DOHH2 (cell line): ENCODE measurements around the gene CARD6.

Experiments
- H3F3A ChIP-seq: fragments of 200-600 bp; sonication (generic), shearing (Covaris generic); 2 replicates; pipeline ENCODE4 v1.6.0; 2016; ENCODE audit warnings: antibody characterized with exemption, mild to moderate bottlenecking; ENCODE audit not compliant: control insufficient read depth, insufficient read depth
- H3K27ac ChIP-seq: fragments of 200-600 bp; sonication (generic); 2 replicates; pipeline ENCODE4 v1.5.1; 2014; ENCODE audit warnings: low read depth, mild to moderate bottlenecking, low read length, moderate library complexity
- H3K27me3 ChIP-seq: fragments of 200-600 bp; sonication (generic); 2 replicates; pipeline ENCODE4 v1.6.1; 2014; ENCODE audit warnings: mild to moderate bottlenecking, low read length, mixed read lengths; ENCODE audit not compliant: control insufficient read depth
- H3K36me3 ChIP-seq: fragments of 200-600 bp; sonication (generic); 2 replicates; pipeline ENCODE4 v1.6.1; 2014; ENCODE audit warnings: mild to moderate bottlenecking, low read length, moderate library complexity, mixed read lengths; ENCODE audit not compliant: control insufficient read depth
- H3K4me1 ChIP-seq: fragments of 200-600 bp; sonication (generic); 2 replicates; pipeline ENCODE4 v1.6.1; 2014; ENCODE audit warnings: mild to moderate bottlenecking, low read length, mixed read lengths; ENCODE audit not compliant: control insufficient read depth
- H3K4me2 ChIP-seq: fragments of 200-600 bp; sonication (generic); 2 replicates; pipeline ENCODE4 v1.6.0; 2014; ENCODE audit warnings: mild to moderate bottlenecking, low read length, moderate library complexity
- H3K4me3 ChIP-seq: fragments of 200-600 bp; sonication (generic); 2 replicates; pipeline ENCODE4 v1.5.1; 2014; ENCODE audit warnings: mild to moderate bottlenecking, low read length, mixed read lengths
- H3K79me2 ChIP-seq: fragments of 200-600 bp; sonication (generic); 2 replicates; pipeline ENCODE4 v1.6.1; 2014; ENCODE audit warnings: mild to moderate bottlenecking, low read length, mixed read lengths; ENCODE audit not compliant: control insufficient read depth
- H3K9me2 ChIP-seq: fragments of 200-600 bp; sonication (generic); replicated peaks from 2 replicates; pipeline ENCODE4 v1.6.1; 2014; ENCODE audit warnings: mild to moderate bottlenecking, low read length, mixed read lengths; ENCODE audit not compliant: control insufficient read depth
- H3K9me3 ChIP-seq: fragments of 200-600 bp; sonication (generic); 2 replicates; pipeline ENCODE4 v1.6.1; 2014; ENCODE audit warnings: antibody characterized with exemption, low read length, mixed read lengths; ENCODE audit not compliant: control insufficient read depth, insufficient read depth
- H4K20me1 ChIP-seq: fragments of 200-600 bp; sonication (generic); 2 replicates; pipeline ENCODE4 v1.6.0; 2014; ENCODE audit warnings: low read depth, mild to moderate bottlenecking, antibody characterized with exemption, low read length, moderate library complexity; ENCODE audit not compliant: control insufficient read depth, insufficient read depth
- EZH2phosphoT487 ChIP-seq: fragments of 200-600 bp; sonication (generic); IDR thresholded peaks from 2 replicates; pipeline ENCODE4 v1.6.1; 2017; ENCODE audit warnings: borderline replicate concordance, mild to moderate bottlenecking, antibody characterized with exemption, low read length, moderate library complexity, mixed read lengths
- TF ChIP-seq, protein P1 (sequence below): fragments of 200-600 bp; sonication (generic); IDR thresholded peaks from one replicate; pipeline ENCODE4 v1.5.1; 2014; ENCODE audit warnings: antibody characterized with exemption, mild to moderate bottlenecking, low read depth, low read length; ENCODE audit not compliant: poor library complexity, severe bottlenecking

Gene CARD6

DNA sequence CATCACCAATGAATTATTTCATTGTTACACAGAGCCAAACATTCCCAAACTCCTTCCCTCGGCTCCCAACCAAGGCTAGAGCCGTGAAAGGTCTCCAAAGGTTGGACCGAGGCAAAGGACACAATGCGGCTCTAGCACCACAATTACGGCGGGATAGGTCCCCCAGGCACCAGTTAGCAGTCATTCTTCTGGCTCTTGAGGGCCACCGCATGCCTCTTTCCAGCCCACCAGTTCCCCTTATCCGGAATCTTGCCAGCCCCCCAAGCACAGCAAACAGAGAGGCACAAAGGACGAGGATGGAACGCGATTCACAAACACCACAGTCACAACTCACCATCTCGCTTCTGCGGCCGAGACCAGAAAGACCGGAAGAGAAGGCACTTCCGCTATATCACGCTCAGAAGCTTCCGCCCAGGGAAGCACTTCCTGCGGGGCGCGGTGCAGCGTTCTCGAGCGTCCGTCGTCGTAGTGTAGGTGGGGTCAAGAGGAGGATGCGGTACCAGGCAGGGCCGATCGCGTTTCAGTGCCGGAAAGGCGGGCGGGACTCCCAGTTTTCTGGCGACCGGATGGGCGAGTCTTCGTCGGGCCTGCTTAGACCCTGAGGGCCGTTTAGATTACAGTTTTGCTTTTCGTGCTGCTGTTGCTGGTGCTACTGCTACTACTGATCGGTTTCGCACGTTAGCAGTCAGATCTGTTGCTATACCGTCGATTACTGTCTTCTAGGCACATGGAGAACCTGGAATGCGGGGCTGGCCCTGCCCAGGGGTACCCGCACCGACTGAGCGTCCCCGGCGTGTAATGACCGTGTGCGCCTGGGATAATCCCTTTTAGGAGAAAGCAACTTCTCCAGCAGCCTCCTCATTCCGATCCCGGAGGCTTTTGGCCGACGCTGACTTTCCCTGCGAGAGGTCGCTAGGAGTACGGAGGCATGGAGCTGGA lies 6.0 kb upstream of the CARD6 start, which contains the start of gene RPL37:
TSS of gene RPL37 (minus strand) at position 374 of the 939 bp plus-strand sequence. CDS start at position 337, 37 bp downstream.
- H3K36me3 ChIP-seq = peaks cover 49% of the 10 kb centered on the region
- H3K9me3 ChIP-seq = no peaks in the 10 kb centered on the region
- H3F3A ChIP-seq = peaks cover 53% of the 10 kb centered on the region
- H3K27ac ChIP-seq = peak within 1 kb of the TSS; percentile 87
- 0 out of 2 replicates have a peak, but pooled peaks cover 2% of the 10 kb centered on the region for H3K27me3 ChIP-seq
- H3K79me2 ChIP-seq = peaks cover 60% of the 10 kb centered on the region
- TF ChIP-seq EZH2phosphoT487 = no peak
- TF ChIP-seq, protein P1, sequence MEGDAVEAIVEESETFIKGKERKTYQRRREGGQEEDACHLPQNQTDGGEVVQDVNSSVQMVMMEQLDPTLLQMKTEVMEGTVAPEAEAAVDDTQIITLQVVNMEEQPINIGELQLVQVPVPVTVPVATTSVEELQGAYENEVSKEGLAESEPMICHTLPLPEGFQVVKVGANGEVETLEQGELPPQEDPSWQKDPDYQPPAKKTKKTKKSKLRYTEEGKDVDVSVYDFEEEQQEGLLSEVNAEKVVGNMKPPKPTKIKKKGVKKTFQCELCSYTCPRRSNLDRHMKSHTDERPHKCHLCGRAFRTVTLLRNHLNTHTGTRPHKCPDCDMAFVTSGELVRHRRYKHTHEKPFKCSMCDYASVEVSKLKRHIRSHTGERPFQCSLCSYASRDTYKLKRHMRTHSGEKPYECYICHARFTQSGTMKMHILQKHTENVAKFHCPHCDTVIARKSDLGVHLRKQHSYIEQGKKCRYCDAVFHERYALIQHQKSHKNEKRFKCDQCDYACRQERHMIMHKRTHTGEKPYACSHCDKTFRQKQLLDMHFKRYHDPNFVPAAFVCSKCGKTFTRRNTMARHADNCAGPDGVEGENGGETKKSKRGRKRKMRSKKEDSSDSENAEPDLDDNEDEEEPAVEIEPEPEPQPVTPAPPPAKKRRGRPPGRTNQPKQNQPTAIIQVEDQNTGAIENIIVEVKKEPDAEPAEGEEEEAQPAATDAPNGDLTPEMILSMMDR = no peak
- H3K9me2 ChIP-seq = no peaks in the 10 kb centered on the region
- peak within 1 kb of the TSS; percentile 91 for H3K4me2 ChIP-seq
- peak within 1 kb of the TSS; percentile 97 for H3K4me3 ChIP-seq
- peaks cover 39% of the 10 kb centered on the region for H4K20me1 ChIP-seq
- peaks cover 48% of the 10 kb centered on the region for H3K4me1 ChIP-seq

DNA sequence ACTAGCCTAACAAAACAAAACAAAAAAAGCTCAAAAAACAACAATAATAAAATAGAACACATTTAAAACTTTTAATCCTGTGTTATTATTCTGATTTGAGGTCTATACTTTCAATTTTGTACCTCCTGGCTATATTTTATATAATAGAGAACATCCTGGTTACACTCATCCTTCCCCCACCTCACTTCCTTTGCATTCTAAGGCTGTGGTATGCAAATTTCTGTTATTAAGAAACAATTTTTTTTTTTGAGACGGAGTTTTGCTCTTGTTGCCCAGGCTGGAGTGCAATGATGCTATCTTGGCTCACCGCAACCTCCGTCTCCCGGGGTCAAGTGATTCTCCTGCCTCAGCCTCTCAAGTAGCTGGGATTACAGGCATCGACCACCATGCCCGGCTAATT lies 3.1 kb upstream of the CARD6 start:
- Histone ChIP-seq H3K27ac (no peak overlapping the region), H3K36me3 (peaks cover 19% of the 10 kb centered on the region), H3K4me1 (peaks cover 55% of the 10 kb centered on the region), H3K4me3 (0 out of 2 replicates have a peak overlapping the region, but pooled peaks have one; percentile 7), H3K4me2 (peak overlapping the region; percentile 37), H3K27me3 (0 out of 2 replicates have a peak, but pooled peaks cover 2% of the 10 kb centered on the region), H3F3A (peaks cover 24% of the 10 kb centered on the region), H4K20me1 (peaks cover 12% of the 10 kb centered on the region; the same call in 1 of the 2 replicates), H3K79me2 (peaks cover 31% of the 10 kb centered on the region), H3K9me2 (no peaks in the 10 kb centered on the region), H3K9me3 (no peaks in the 10 kb centered on the region)
- no peak for TF ChIP-seq EZH2phosphoT487
- TF ChIP-seq, protein P1 = no peak

DNA sequence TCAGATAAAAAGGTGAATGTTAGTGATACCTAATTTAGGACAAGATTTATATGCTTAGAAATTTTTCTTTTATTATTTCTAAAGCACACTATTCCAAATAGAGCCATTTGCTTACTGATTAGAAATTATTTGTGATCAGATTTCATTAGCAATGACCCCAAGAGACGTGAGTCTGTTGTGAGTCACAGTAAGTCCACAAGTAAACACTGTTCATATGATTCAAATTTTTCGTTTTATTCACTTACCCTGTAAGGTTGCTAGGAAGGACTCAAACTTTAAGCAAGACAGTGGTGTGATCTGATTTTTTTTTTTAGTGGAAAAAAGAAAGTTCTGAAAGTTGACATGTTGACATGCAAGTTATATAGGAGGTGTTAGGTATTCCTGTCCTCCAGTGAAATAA lies 1.2 kb downstream of the CARD6 start:
- Histone ChIP-seq H3K79me2 (no peaks in the 10 kb centered on the region), H3K27ac (no peak overlapping the region), H3K4me1 (peaks cover 38% of the 10 kb centered on the region), H3F3A (0 out of 2 replicates have a peak, but pooled peaks cover 7% of the 10 kb centered on the region), H3K9me2 (no peaks in the 10 kb centered on the region), H3K9me3 (no peaks in the 10 kb centered on the region), H3K27me3 (no peaks in the 10 kb centered on the region), H4K20me1 (no peaks in the 10 kb centered on the region), H3K36me3 (no peaks in the 10 kb centered on the region), H3K4me3 (peak overlapping the region; percentile 72), H3K4me2 (peak overlapping the region; percentile 73)
- no peak for TF ChIP-seq EZH2phosphoT487
- TF ChIP-seq, protein P1 = no peak
